GM18951 (cell line): ENCODE results near the gene CD63.

ENCODE experiments used
- POLR2A ChIP-seq: IDR thresholded peaks from 4 replicates; pipeline ENCODE4 v1.6.1; 2011; ENCODE audit warnings: mild to moderate bottlenecking; ENCODE audit not compliant: insufficient read length, insufficient read depth; ENCODE audit errors: extremely low read depth
- in situ Hi-C: fragments of 300-500 bp; cut with MboI; formaldehyde crosslinking; loops from one replicate; pipeline ENCODE4 v1.12.0; 2022; ENCODE audit warnings: low sequenced_read_pairs, mixed read lengths, inconsistent platforms; ENCODE audit not compliant: unreplicated experiment

The CD63 gene

GRCh38 chr12:55700255-55701018 lies 28.4 kb downstream of the CD63 start:
- in situ Hi-C loops = no loop called here
- no peak for TF ChIP-seq POLR2A

- in situ Hi-C loops = no loop called here
Measured at GRCh38 chr12:55699471-55700055, 29.2 kb downstream of the CD63 start.

GRCh38 chr12:55698965-55699364 lies 29.8 kb downstream of the CD63 start:
- TF ChIP-seq POLR2A = no peak
- in situ Hi-C loops = no loop called here

More at GRCh38 chr12:55699471-55700055, 29.2 kb downstream of the CD63 start:
- TF ChIP-seq POLR2A = no peak

GRCh38 chr12:55698241-55698955 lies 30.4 kb downstream of the CD63 start:
- no peak for TF ChIP-seq POLR2A
- in situ Hi-C loops = no loop called here

DNA sequence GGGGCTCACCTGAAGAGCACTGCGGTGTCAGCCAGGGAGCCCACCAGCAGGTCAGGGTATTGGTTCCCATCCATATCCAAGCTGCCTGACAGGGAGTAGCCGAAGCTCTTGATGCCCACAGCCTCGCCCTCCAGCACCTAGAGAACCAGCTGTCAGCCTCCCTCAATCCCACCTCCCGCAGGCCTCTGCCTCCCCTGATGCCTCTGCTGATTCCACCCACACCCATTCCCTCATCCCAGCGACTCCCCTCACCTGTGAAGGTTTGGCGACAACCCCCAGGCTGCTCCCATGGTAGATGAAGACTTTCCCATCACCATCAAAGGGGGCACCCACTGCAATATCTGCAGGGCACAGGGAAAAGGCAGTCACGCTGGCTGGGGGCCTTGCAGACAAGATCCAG lies 31.1 kb downstream of the CD63 start:
- in situ Hi-C loops = no loop called here

DNA sequence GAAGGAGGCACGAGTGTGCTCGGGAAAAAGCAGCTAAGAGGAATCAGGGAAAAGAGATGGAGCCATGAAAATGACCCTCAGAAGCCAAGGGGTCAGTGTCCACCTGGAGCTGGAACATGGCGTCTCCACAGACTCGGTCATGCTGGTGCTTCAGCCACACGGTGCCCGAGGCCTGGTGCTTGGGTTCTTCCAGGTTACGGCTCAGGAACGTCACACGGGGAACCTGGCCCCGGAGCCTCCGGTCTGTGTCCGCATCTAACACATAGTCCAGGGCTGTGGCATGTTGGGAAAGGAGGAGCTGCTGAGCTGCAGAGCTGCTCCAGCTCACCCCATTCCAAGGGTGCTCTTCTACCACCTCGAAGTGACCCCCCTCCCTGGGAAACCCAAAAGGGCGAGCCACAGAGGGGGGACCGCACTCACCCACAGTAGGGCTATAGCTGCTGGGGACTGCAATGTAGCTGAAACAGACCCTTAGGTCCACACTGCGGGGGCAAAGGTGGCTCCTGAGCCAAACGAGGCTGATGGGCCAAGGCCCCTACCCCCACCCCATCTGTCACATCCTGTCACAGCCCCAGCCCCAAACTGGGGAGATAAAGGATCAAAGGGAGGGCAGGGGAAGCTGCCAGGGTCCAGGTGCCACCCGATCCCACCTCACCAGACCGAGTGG lies 31.9 kb downstream of the CD63 start:
- in situ Hi-C loops = no loop called here
- TF ChIP-seq POLR2A = no peak

More for the DNA sequence above, 31.1 kb downstream of the CD63 start:
- TF ChIP-seq POLR2A = no peak

GRCh38 chr12:55696141-55696540 lies 32.7 kb downstream of the CD63 start:
- no peak for TF ChIP-seq POLR2A
- in situ Hi-C loops = no loop called here

GRCh38 chr12:55695349-55695748 lies 33.5 kb downstream of the CD63 start:
- TF ChIP-seq POLR2A = no peak
- in situ Hi-C loops = no loop called here

DNA sequence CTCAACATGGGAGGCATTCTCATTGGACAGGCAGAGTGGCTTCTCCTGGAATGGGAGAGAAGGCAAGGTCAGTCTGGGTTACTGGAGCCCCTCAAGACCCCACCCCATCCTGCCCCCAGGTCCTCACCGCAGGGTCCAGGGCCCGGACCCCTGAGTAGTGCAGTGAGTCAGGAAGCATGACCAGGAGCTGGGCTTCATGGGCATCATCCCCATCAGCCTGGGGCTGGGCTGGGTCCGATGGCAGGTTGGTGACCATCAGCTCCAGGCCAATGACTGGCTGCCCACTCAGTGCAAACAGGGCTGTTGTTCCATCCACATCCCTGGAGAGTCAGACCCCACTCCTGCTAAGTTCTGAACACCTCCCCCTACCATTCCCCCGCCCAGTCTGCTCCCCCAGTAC lies 34.2 kb downstream of the CD63 start:
- in situ Hi-C loops = no loop called here
- no peak for TF ChIP-seq POLR2A

- no peak for TF ChIP-seq POLR2A
- in situ Hi-C loops = no loop called here
Measured at GRCh38 chr12:55694188-55694515, 34.7 kb downstream of the CD63 start.

DNA sequence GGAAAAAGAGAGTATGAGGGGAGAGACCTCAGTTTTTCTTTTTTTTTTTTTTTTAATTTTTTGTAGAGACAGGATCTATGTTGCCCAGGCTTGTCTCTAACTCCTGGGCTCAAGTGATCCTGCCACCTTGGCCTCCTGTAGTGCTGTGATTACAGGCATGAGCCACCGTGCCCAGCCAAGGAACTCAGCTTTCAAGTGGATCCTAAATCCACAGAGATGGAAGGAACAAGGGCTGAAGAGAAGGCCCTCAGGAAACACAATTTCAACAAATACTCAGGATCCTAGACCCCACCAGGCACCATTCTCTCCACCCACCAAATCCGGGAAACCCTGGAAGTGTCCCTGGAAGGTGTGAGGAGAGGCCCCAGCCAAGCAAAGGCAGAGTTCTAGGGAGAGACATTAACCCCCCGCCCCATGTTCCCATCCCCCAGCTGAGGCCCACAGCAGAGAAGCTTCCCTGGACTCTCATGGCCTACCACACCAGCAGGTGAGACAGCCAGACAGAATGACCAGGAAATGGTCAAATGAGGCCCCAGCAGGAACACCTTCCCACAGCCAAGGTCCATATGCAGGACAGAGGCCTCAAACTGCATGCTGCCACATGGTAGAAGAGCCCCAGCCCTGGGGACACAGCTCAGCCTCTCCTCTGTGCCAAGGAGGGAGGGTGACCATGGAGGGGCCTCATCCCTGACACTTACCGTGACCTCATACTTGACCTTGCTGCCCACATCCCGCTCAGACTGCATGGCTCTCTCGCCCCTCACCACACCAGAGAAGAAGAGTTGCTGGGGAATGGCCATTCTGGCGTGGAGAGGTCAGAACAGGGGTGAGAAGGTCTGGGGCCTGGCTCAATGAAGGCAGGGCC lies 35.3 kb downstream of the CD63 start:
- no peak for TF ChIP-seq POLR2A
- in situ Hi-C loops = no loop called here

DNA sequence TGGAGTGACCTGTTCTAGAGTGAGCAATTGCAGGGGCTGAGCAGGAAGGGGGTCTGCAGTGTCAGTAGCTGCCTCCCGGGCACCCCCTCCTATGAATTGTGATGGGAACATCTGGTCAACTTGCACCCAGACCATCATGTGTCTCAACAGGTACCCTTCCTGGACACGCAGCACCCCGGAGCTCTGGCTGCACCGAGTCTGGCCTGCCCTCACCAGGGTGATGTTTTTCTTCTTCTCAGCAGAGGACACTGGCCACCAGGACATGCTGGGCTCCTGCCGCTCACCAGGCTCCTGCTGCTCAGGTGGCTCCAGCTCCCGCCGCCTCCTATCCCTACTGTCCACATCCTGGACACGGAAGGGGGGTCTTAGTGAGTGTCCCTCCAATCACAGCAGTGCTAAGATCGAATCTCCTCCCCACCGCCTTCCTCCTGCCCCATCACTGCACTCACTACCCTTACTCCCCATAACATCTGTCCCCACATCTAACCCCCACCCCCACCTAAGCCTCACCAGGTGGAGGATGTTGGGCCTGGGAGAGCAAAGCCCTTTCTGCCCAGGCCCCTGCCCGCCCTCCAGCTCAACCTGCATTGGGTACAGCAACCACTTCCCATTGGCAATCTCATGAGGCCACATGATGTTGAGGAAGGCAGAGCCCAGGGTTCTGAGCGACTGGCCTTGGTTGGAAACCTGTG lies 36.0 kb downstream of the CD63 start:
- TF ChIP-seq POLR2A = no peak
- in situ Hi-C loops = no loop called here
